ENCODE measurements around the gene ESR2. TPM values are rescaled to one million over a fixed set of nuclear protein-coding genes. Genes with fewer than 3 reads are reported as not detected.

ESR2 gene
- total and polyA plus RNA-seq, 2 donors (not counting 3 experiments of a cell fraction or from before 2014, with no cell fraction given) = 0.10 to 0.58 TPM

DNA sequence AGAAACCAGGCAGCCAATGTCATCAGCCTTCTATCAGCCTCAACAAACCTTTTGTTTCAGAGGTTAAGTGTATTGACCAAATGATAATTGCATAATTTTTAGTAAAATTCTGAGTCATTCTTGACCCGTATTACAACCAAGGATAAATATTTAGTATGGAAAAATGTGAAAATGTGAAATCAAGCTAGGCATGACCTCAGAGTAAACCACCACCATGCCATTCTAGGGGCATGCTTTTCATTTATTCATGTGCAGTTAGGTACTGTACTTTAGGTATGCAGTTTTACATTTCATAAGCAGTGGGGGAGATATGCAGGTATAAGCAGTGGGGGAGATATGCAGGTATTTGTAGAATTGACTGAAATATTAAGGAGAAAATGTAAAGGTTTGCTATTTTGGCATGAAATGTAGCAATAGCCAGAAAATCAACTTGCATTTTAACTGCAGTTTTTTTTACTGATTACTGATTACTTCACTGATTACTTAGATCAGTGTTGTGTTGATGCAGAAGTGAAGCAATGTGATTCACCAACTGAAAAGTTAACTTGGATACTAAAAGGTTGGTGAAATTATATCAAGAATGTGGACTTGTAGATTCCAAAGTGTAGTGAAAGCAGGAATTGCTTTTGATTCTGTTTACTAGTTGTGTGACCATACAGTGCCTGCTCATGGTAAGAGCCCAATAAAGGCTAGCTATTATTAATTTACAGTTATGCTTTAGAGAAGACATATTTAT is 184.2 kb downstream of the ESR2 start:
- Histone ChIP-seq H3K27ac (ENCODE audit: insufficient read depth, low read depth, low read length) (no peak overlapping the region), H3K4me3 (replicated peaks in 1 of 3; ENCODE audit: insufficient read depth in 1 of 3, low read depth in 1 of 3, low read length in 3 of 3) (no peak overlapping the region), H3K79me2 (ENCODE audit: control insufficient read depth, insufficient read depth, low read length) (no peaks in the 10 kb centered on the region), H3K27me3 (ENCODE audit: control insufficient read depth in 2 of 2, insufficient read depth in 2 of 2, low read length in 2 of 2) (no peaks in the 10 kb centered on the region), H3K9me3 (replicated peaks; ENCODE audit: control insufficient read depth, insufficient read depth, low read length) (no peaks in the 10 kb centered on the region), H3K36me3 (ENCODE audit: control insufficient read depth in 2 of 2, extremely low read depth in 1 of 2, insufficient read depth in 2 of 2, low read length in 2 of 2) (peaks cover 0 to 5% of the 10 kb centered on the region in 2 experiments), H3K4me2 (ENCODE audit: insufficient read depth, low read length) (no peak overlapping the region), H3K9ac (replicated peaks; ENCODE audit: extremely low read depth, insufficient read depth, low read length) (no peak overlapping the region), H4K20me1 (replicated peaks; ENCODE audit: control insufficient read depth, extremely low read depth, insufficient read depth, low read length) (no peaks in the 10 kb centered on the region), H3K9me1 (replicated peaks; ENCODE audit: control insufficient read depth, extremely low read depth, insufficient read depth, low read length) (no peaks in the 10 kb centered on the region), H2AFZ (ENCODE audit: low read depth, low read length) (no peak overlapping the region), H3K4me1 (ENCODE audit: control insufficient read depth, extremely low read depth, insufficient read depth, low read length) (no peaks in the 10 kb centered on the region)
- intact Hi-C loops (cut with micrococcal nuclease) = no loop called here
- dilution Hi-C loops (cut with MboI; ENCODE audit: extremely low pct_ligation_motif_present, low sequenced_read_pairs) = no loop called here
- ChIA-PET CTCF (interaction anchor here (1.5 kb wide), 1 partner anchor 186 kb away, joined by 4 read pairs; no protein-coding TSS in a partner anchor), POLR2A (no interaction called here)
- no peak for TF ChIP-seq MYC (IDR thresholded peaks at IDR 0.05; ENCODE audit: low read depth, low read length)
- TF ChIP-seq GATA2 (IDR thresholded peaks at IDR 0.05; ENCODE audit: insufficient read depth, insufficient read length, low read depth, low read length) = no peak
- TF ChIP-seq JUN (IDR thresholded peaks at IDR 0.05; ENCODE audit: borderline replicate concordance, insufficient read depth, insufficient read length, low read depth) = no peak
- no TSS peak for BruUV-seq (replicated peaks)
- FAIRE-seq (no peak), DNase-seq (ENCODE audit: low read depth, low spot score) (no peak)

DNA sequence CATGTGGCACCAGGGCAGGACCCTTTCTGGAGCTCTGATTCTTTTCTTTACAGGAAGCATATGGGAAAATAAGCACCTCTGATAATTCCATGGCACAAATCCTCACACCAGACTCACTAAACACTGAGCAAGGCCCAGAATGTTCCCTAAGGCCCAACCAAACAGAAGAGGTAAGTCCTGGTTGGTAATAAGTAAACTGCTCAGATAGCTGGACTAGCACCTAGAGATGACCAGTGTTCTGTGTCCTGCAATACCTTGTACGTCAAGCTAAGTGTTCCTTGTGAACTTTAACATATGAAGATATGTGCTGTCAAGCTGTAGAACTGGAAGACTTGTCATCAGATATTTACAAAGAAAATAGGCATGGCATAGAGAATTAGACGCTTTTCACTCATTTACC is 186.7 kb downstream of the ESR2 start:
- Histone ChIP-seq H4K20me1 (replicated peaks; ENCODE audit: control insufficient read depth, extremely low read depth, insufficient read depth, low read length) (no peaks in the 10 kb centered on the region), H3K79me2 (ENCODE audit: control insufficient read depth, insufficient read depth, low read length) (no peaks in the 10 kb centered on the region), H2AFZ (ENCODE audit: low read depth, low read length) (no peak overlapping the region), H3K27ac (ENCODE audit: insufficient read depth, low read depth, low read length) (no peak overlapping the region), H3K9me3 (replicated peaks; ENCODE audit: control insufficient read depth, insufficient read depth, low read length) (no peaks in the 10 kb centered on the region), H3K36me3 (ENCODE audit: control insufficient read depth in 2 of 2, extremely low read depth in 1 of 2, insufficient read depth in 2 of 2, low read length in 2 of 2) (no peaks in the 10 kb centered on the region), H3K9me1 (replicated peaks; ENCODE audit: control insufficient read depth, extremely low read depth, insufficient read depth, low read length) (no peaks in the 10 kb centered on the region), H3K4me1 (ENCODE audit: control insufficient read depth, extremely low read depth, insufficient read depth, low read length) (no peaks in the 10 kb centered on the region), H3K9ac (replicated peaks; ENCODE audit: extremely low read depth, insufficient read depth, low read length) (no peak overlapping the region), H3K4me3 (replicated peaks in 1 of 3; ENCODE audit: insufficient read depth in 1 of 3, low read depth in 1 of 3, low read length in 3 of 3) (no peak overlapping the region), H3K27me3 (ENCODE audit: control insufficient read depth in 2 of 2, insufficient read depth in 2 of 2, low read length in 2 of 2) (no peaks in the 10 kb centered on the region), H3K4me2 (ENCODE audit: insufficient read depth, low read length) (no peak overlapping the region)
- FAIRE-seq = no peak
- intact Hi-C loops (cut with micrococcal nuclease) (no loop called here), dilution Hi-C loops (cut with MboI; ENCODE audit: extremely low pct_ligation_motif_present, low sequenced_read_pairs) (no loop called here)
- ChIA-PET POLR2A (no interaction called here), CTCF (interaction anchor here (0.8 to 1.7 kb wide), 2 partner anchors 8 to 197 kb away, joined by 3 to 7 read pairs; no protein-coding TSS in a partner anchor)
- BruUV-seq (replicated peaks) = no TSS peak
- TF ChIP-seq, protein P1, sequence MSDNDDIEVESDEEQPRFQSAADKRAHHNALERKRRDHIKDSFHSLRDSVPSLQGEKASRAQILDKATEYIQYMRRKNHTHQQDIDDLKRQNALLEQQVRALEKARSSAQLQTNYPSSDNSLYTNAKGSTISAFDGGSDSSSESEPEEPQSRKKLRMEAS (IDR thresholded peaks at IDR 0.05; ENCODE audit: insufficient read depth, insufficient read length) = no peak
- TF ChIP-seq MYC (IDR thresholded peaks at IDR 0.05; ENCODE audit: low read depth, low read length) (no peak), POLR2A (IDR thresholded peaks at IDR 0.05; ENCODE audit: low read depth, low read length) (no peak), EZH2 (IDR thresholded peaks at IDR 0.05; ENCODE audit: borderline replicate concordance, low read depth, low read length, severe bottlenecking) (no peak), JUN (IDR thresholded peaks at IDR 0.05; ENCODE audit: borderline replicate concordance, insufficient read depth, insufficient read length, low read depth) (no peak), GATA2 (IDR thresholded peaks at IDR 0.05; ENCODE audit: insufficient read depth, insufficient read length, low read depth, low read length) (no peak), FOS (IDR thresholded peaks at IDR 0.05; ENCODE audit: borderline replicate concordance, insufficient read depth, low read length) (no peak)
- no peak for DNase-seq (ENCODE audit: low read depth, low spot score)
